GM18526 (cell line): Measurements from ENCODE around the gene KLHDC3.

Experiments
- POLR2A ChIP-seq: IDR thresholded peaks from 3 replicates; pipeline ENCODE4 v1.6.1; 2011; ENCODE audit not compliant: insufficient read length; ENCODE audit errors: extremely low read depth

The KLHDC3 gene

DNA sequence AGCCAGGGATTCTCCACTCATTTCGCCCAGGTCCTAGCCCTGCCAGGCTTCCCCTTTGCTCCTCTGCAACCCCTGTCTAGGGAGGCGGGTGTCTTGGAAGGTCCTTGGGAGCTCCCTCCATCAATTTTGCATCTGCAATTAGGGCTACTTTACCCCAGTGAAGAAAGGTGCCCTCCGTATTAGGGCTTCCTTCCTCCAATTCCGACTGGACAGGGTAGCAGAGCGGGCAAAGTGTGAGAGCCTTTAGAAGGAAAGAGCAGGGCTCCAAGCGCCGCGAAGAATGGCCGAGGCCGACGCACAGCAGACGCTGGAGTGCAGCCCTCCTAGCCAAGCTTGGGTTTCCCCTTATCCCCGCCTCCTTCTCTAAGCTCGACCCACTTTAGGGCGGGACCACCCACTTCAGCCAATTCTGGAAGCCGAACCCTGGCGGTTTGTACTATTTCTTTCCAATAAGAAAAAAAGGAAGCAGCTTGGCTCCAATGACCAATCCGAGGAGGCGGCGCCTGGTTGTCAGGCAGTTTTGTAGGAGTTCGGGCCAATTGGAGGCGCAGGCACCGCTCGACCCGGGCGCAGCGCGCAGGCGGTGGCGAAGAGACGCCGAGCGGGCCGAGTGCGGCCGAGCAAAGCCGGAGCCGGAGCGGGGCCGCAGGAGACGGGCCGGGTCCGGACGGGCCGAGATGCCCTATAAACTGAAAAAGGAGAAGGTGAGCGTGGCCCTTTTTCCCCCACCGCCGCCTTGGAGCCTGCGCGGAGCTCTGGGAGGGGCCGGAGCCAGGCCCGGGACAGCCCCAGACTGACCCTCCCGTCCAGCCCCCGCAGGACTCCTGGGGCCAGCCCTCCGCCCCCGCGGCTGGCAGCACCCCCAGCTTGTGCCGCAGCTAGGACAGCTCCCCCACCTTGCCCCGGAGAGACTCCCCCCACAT, 29.8 kb upstream of the KLHDC3 start, which contains the start of gene PPP2R5D:
TSS of gene PPP2R5D (plus strand) at position 570 of the 923 bp plus-strand sequence. CDS start at position 678, 108 bp downstream.
- TF ChIP-seq POLR2A: peak; percentile 91

- no peak for TF ChIP-seq POLR2A
Measured at GRCh38 chr6:42984924-42985475, 29.0 kb upstream of the KLHDC3 start.

DNA sequence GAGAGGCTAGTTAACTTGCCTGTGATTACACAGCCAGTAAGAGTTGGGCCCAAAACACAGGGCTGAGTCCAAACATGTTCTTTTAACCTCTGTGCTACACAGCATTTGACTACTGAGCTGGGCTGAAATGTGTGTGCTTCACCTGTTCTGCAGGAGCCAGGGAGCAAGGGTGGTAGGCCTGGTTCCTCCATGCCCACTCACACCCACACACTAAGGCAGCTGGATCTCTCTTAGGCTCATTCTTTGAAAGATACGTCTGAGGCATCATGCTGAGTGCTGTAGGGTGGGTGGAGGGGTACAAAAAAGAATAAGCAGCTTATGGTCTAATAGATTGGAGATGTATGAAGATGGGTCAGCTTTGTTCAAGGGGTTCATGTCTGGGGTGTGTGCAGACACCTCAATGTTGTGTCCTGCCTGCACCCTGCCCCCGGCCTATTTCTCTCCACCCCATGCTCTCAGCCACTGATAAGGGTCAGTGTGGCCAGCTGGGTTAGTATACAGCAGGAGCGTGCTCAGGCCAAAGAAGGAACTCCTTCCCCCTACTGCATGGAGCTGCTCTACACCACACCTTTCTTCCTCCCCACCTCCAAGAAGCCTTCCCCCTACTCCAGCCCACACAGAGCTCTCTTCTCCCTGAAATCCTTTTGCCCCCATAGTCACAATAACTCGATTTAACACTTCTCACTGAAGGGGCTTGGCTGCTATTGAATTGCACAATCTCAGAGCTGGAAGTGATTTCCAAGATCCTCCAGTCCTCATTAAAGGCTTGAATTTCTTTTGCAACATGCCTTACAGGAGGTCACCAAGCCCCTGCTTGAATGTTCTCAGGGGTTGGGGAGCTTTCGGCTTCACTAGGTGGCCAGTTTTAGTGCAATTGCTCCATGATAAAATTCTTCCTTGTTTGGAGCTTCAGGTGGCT, 26.3 kb upstream of the KLHDC3 start:
- no peak for TF ChIP-seq POLR2A

GRCh38 chr6:42988486-42989020, 25.5 kb upstream of the KLHDC3 start:
- TF ChIP-seq POLR2A: no peak

GRCh38 chr6:42989923-42990322, 24.1 kb upstream of the KLHDC3 start:
- TF ChIP-seq POLR2A: no peak

- no peak for TF ChIP-seq POLR2A
Measured at GRCh38 chr6:42993445-42993844, 20.6 kb upstream of the KLHDC3 start.

DNA sequence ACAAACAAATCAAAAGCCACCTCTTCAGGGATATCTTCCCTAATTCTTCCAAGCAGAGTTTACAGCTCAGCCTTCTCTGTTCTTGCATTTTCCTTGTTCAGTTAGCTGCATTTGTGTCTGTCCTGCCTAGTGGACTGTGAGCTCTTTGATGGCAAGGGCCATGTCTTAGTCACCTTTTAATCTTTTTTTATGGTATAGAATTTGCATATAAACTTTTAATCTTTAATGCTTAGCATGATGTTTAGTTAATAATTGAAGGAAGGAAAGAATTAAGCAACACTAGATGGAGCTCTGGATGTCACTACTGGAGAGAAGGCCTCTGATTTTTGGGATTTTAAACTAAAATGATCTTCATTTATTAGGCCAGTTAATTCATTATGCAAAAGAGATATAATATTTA, 17.5 kb upstream of the KLHDC3 start:
- TF ChIP-seq POLR2A: no peak

GRCh38 chr6:43001843-43002242, 12.2 kb upstream of the KLHDC3 start:
- TF ChIP-seq POLR2A: no peak

- no peak for TF ChIP-seq POLR2A
Measured at GRCh38 chr6:43005844-43006243, 8.2 kb upstream of the KLHDC3 start.

GRCh38 chr6:43006251-43006650, 7.8 kb upstream of the KLHDC3 start:
- no peak for TF ChIP-seq POLR2A

DNA sequence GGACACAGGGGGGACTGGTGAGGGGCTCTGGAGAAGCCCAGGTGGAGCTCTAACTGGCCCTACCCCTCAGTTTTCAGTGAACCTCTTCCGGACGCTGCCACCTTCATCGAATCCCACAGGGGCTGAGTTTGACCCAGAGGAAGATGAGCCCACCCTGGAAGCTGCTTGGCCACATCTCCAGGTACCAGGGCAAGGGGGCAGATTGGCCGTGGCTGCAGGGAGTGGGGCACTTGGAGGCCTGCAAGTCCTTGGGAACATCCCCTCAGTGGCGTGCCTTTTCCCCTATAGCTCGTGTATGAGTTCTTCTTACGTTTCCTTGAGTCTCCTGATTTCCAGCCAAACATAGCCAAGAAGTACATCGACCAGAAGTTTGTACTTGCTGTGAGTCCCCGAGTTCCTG, 6.9 kb upstream of the KLHDC3 start:
- TF ChIP-seq POLR2A: no peak

DNA sequence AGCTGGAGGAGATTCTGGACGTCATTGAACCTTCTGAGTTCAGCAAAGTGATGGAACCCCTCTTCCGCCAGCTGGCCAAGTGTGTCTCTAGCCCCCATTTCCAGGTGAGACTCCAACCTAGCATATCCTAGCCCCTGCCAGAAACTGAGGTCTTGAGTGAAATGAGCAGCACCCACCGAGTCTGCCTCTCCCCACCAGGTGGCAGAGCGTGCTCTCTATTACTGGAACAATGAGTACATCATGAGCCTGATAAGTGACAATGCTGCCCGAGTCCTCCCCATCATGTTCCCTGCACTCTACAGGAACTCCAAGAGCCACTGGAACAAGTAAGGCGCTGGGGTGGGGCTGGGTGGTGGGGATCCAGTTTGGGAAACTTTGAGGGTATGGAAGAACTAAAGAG, 4.9 kb upstream of the KLHDC3 start:
- no peak for TF ChIP-seq POLR2A

DNA sequence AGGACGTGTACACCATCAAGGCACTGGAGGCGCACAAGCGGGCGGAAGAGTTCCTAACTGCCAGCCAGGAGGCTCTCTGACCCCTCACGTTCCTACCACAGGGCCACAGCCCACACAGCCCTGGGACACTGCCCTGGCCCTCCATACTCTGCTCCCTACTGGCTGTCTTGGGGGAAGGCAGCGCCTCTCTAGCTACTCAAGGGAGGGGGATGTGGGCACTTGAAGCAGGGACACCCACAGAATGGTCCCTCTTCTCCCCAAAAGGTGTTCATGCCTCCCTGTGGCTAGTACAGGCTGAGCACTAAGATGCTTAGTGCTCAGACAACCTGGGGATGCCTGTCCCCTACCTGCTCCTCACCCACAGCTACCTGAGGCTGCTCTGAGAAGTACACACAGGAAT, 2.8 kb upstream of the KLHDC3 start:
- no peak for TF ChIP-seq POLR2A

DNA sequence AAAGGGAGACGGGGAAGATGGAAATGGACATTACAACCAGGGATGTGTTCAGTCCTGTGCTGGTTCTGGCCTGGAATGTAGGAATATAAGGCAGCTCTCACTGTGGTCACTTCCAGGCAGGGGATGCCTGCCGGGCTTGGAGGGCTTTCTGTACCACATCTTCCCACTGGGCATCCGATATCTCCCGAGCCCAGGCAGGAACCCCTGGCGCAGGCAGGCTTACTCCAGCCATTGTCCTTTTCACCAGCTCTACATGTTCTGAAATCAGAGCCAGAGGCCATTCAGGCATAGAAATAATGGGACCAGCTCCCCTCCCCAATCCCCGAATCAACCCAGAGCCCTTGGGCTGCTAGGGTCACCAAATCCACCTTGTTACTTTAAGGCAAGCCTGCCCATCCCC, 1.7 kb upstream of the KLHDC3 start:
- no peak for TF ChIP-seq POLR2A

GRCh38 chr6:43013097-43013842, 779 bp upstream of the KLHDC3 start:
- TF ChIP-seq POLR2A: no peak

GRCh38 chr6:43014434-43014909, 423 bp downstream of the KLHDC3 start:
- no peak for TF ChIP-seq POLR2A
